Chondrocyte (in vitro differentiated cells): ENCODE results near the gene FOXP4. TPM values are rescaled to one million over a fixed set of nuclear protein-coding genes. Genes with fewer than 3 reads are reported as not detected.

ENCODE experiments used
- DNase-seq: peaks from one replicate; pipeline ENCODE4 v3.0.0; 2021; ENCODE audit warnings: mixed read lengths, low spot score
- H3K27ac Mint-ChIP-seq: one replicate; pipeline ENCODE4 v1.8.0; 2021; ENCODE audit warnings: mild to moderate bottlenecking, moderate library complexity, mixed read lengths; ENCODE audit not compliant: unreplicated experiment
- H3K27me3 Mint-ChIP-seq: 2 replicates; pipeline ENCODE4 v1.8.0; 2021; ENCODE audit warnings: low read depth, mixed read lengths
- H3K36me3 Mint-ChIP-seq: 2 replicates; pipeline ENCODE4 v1.8.0; 2021; ENCODE audit warnings: low read depth, mixed read lengths
- H3K4me1 Mint-ChIP-seq: 2 replicates; pipeline ENCODE4 v1.8.0; 2021; ENCODE audit warnings: low read depth, mild to moderate bottlenecking, mixed read lengths
- H3K4me3 Mint-ChIP-seq: one replicate; pipeline ENCODE4 v1.8.0; 2021; ENCODE audit warnings: mild to moderate bottlenecking, moderate library complexity, mixed read lengths; ENCODE audit not compliant: unreplicated experiment
- H3K9me3 Mint-ChIP-seq: 2 replicates; pipeline ENCODE4 v1.8.0; 2021; ENCODE audit warnings: low read depth, mixed read lengths
- total RNA-seq: library from RNA; stranded (reverse); gene quantifications from 3 replicates; pipeline ENCODE4 v1.2.1, GENCODE V29; 2021
- TF ChIP-seq, protein P1 (sequence below): fragments of 200-600 bp; sonication (generic); IDR thresholded peaks from 2 replicates; pipeline ENCODE4 v1.5.0; 2021; ENCODE audit warnings: antibody characterized with exemption, mild to moderate bottlenecking, moderate library complexity

FOXP4 gene
- total RNA-seq, 1 donor from 2014 or later, result 18.6 TPM

- Mint-ChIP-seq H3K4me3 (peak overlapping the region; percentile 73), H3K9me3 (no peaks in the 10 kb centered on the region), H3K27ac (peak overlapping the region; percentile 59), H3K27me3 (peaks cover 3% of the 10 kb centered on the region), H3K36me3 (no peaks in the 10 kb centered on the region), H3K4me1 (peaks cover 19% of the 10 kb centered on the region)
- no peak for DNase-seq
- TF ChIP-seq, protein P1, sequence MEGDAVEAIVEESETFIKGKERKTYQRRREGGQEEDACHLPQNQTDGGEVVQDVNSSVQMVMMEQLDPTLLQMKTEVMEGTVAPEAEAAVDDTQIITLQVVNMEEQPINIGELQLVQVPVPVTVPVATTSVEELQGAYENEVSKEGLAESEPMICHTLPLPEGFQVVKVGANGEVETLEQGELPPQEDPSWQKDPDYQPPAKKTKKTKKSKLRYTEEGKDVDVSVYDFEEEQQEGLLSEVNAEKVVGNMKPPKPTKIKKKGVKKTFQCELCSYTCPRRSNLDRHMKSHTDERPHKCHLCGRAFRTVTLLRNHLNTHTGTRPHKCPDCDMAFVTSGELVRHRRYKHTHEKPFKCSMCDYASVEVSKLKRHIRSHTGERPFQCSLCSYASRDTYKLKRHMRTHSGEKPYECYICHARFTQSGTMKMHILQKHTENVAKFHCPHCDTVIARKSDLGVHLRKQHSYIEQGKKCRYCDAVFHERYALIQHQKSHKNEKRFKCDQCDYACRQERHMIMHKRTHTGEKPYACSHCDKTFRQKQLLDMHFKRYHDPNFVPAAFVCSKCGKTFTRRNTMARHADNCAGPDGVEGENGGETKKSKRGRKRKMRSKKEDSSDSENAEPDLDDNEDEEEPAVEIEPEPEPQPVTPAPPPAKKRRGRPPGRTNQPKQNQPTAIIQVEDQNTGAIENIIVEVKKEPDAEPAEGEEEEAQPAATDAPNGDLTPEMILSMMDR, result no peak
These were observed 906 bp upstream of the FOXP4 start for GRCh38 chr6:41545247-41545702.

GRCh38 chr6:41546475-41546865 is 289 bp downstream of the FOXP4 start:
- Mint-ChIP-seq H3K27ac (no peak overlapping the region), H3K4me1 (peaks cover 19% of the 10 kb centered on the region), H3K4me3 (peak overlapping the region; percentile 60), H3K36me3 (peaks cover under 1% of the 10 kb centered on the region), H3K9me3 (no peaks in the 10 kb centered on the region), H3K27me3 (peaks cover 1% of the 10 kb centered on the region)
- no peak for DNase-seq
- TF ChIP-seq, protein P1, result no peak

- Mint-ChIP-seq H3K4me1 (peaks cover 19% of the 10 kb centered on the region), H3K36me3 (peaks cover 3% of the 10 kb centered on the region), H3K4me3 (peak overlapping the region; percentile 93), H3K9me3 (no peaks in the 10 kb centered on the region), H3K27me3 (peaks cover 1% of the 10 kb centered on the region), H3K27ac (no peak overlapping the region)
- DNase-seq, result no peak
- TF ChIP-seq, protein P1, result no peak
These were observed 951 bp downstream of the FOXP4 start for GRCh38 chr6:41546866-41547798.

DNA sequence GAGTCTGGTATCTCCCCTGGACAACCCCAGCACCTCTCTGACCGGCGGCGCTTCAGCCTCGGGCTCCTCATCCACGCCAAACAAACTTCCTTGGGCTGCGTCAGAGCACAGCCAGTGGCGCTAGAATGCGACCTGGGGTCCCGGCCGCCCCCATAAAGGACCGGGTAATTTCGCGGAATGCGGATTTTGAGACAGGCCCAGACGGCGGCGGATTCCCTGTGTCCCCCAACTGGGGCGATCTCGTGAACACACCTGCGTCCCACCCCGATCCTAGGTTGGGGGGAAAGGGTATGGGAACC is 1.6 kb downstream of the FOXP4 start:
- TF ChIP-seq, protein P1, result no peak
- no peaks in the 10 kb centered on the region for H3K9me3 Mint-ChIP-seq
- H3K4me1 Mint-ChIP-seq, result peaks cover 19% of the 10 kb centered on the region
- H3K27me3 Mint-ChIP-seq, result peaks cover 1% of the 10 kb centered on the region
- no peak overlapping the region for H3K27ac Mint-ChIP-seq
- DNase-seq, result no peak
- peak overlapping the region; percentile 93 for H3K4me3 Mint-ChIP-seq
- H3K36me3 Mint-ChIP-seq, result peaks cover 3% of the 10 kb centered on the region

DNA sequence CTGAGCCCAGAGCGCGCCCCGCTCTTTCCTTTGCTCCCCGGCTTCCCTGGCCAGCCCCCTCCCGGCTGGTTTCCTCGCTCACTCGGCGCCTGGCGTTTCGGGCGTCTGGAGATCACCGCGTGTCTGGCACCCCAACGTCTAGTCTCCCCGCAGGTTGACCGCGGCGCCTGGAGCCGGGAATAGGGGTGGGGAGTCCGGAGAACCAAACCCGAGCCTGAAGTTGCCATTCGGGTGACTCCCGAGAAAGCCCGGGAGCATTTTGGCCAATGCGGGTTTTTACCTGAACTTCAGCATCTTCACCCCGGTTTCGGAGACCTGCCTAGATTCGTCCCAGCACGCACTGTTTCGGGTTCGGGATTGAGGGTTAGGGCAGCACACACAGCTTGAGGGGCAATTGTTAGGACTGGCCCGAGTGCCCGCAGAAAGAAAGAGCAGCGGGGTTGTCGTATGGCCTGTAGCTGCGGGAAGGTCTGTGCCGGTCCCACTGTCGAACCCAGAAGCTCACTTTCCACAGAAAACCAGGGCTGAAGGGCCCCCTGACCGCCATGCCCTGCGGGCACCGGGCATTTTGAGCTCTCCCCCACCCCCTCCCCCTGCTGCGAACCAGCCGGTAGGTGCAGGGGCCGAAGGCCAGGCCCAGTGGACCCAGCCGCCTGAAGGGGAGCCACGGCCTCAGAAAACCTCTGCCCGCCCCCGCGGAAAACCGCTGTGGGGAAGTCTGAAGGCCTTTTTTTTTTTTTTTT is 2.1 kb downstream of the FOXP4 start:
- TF ChIP-seq, protein P1, result no peak
- Mint-ChIP-seq H3K27ac (no peak overlapping the region), H3K4me1 (peaks cover 21% of the 10 kb centered on the region), H3K9me3 (no peaks in the 10 kb centered on the region), H3K4me3 (peak overlapping the region; percentile 93), H3K27me3 (peaks cover 1% of the 10 kb centered on the region), H3K36me3 (peaks cover 3% of the 10 kb centered on the region)
- no peak for DNase-seq
